ENCODE measurements around the gene DYRK1A.

DYRK1A gene

DNA sequence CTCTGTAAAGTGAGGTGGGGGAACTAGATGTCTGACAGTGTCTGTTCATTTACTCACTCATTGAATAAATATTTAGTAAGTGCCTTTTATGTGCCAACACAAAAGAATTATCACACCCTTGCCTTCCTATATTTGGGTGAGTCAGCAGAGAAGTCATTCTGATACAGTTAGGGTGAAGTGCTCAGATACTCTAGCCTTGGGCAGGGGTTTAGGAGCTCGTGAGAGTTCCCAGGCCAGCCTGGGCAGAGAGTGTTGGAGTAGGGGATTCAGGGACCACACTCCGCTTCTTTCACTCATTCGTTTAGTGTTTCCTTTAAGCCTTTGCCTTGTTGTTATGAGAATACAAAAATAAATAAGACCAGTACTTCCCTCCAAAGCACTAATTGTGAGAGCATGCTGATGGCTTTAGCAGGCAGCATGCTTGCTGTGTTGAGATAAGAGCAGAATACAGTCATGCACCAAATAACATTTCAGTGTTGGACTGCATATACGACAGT, 83.9 kb downstream of the DYRK1A start:
- no peak for DNase-seq

DNA sequence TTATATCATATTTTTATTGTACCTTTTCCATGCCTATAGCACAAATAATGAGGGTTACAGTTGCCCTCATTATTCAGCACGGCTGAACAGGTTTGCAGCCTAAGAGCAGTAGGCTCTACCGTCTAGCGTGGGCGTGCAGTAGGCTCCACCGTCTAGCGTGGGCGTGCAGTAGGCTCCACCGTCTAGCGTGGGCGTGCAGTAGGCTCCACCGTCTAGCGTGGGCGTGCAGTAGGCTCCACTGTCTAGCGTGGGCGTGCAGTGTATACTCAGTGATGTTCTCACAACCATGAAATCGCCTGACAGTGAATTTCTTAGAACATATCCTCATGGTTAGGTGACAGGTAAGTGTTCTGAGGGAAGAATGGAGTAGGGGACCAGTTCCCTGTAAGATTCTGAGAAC, 84.9 kb downstream of the DYRK1A start:
- DNase-seq, result no peak

DNA sequence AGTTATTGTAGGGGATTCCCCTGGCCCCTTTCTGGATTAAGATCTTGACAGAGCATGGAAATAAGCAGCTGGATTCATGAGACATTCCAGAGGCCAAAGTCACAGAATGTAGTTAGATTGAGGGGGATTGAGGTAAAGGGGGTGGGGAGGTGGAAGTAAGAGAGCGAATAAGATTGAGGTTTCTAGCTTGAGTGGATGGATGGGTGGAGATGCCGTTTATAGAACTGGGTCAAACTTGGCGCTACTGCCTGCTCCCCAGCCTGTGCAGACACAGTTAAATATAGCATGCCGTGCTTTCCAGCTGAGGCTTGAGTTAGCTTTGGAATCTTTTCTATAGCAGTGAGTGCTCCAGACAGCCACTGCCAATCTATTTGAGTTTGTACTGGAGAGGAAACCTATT, 85.7 kb downstream of the DYRK1A start:
- DNase-seq, result no peak

GRCh38 chr21:37453350-37453749, 86.8 kb downstream of the DYRK1A start:
- DNase-seq, result no peak

DNA sequence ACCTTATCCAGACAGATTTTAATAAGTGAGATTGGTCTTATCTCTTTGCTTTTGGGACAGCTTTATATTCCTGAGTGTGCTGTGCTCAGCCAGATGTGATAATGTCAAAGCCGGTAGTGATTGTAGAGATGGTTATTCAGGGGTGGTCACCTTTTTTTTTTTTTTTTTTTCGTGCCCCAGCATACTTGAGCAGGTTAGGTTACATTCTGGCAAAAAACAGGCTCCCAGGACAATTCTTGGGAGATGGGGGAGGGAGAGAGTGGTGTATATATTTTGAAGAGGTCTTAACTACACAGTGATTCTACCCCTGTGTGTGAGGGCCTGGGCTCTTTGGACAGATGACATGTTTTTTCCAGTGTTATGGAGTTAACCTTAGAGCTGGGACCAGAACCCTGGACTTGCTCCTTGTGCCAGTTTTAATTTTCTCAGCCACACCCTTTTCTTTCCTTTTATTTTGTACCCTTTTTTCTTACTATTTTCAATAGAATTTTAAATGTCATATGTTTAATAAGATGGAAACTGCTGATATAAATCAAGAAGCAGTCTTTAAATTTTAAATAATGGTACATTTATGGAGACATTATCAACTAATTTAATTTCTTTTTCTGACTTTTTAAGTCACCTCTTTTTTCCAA, 88.4 kb downstream of the DYRK1A start:
- no peak for DNase-seq

DNA sequence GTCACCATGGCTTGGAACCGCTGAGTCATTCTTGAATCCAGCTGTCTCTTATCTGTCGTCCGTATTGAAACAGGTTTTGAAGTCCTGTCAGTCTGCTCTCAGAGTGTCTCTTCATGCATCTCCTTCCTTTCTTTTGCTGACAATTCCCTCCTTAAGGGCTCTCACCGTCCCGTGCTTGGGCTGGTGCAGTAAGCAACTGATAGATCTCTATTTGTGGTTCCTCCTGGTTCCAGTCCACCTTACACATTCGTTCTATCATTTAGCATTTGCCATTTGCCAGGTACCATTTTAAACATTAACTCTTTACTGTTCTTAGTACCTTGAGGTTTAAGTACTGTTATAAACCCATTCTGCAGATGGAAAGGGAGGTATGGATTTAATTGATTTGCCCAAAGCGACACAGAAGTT, 88.9 kb downstream of the DYRK1A start:
- no peak for DNase-seq

DNA sequence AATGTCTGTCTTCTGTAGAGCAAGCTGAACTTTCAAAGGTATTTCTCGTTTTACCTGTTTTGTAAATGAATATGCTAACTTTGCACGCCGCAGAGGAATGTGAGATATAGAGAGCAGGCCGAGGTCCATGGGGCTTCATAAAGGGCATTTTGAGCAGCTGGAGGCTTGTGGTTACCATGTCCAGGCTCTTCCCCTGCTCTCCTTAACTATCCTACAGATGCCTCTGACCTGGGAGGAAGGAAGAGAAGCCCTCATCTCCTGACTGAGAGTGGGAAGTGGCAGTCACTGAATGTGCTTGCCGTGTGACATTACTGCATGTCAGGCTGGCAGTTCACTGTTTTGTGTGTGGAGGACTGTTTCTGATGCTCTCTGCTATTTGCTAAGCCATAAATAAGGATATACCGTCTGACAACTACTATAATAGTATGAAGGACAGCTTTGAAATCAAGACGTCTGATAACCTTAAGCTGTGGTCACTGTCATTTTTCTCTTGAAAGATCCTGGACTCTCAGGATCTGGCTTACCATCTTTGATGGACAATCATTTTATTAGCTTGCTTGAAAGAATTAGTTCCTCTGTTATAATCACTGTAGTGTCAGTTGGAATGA, 92.2 kb downstream of the DYRK1A start:
- DNase-seq, result no peak

GRCh38 chr21:37459575-37459974, 93.0 kb downstream of the DYRK1A start:
- no peak for DNase-seq

- DNase-seq, result peak; percentile 18
Measured at GRCh38 chr21:37460196-37460595, 93.6 kb downstream of the DYRK1A start.

- no peak for DNase-seq
Measured at GRCh38 chr21:37461479-37461878, 94.9 kb downstream of the DYRK1A start.

- no peak for DNase-seq
Measured at GRCh38 chr21:37462087-37462861, 95.7 kb downstream of the DYRK1A start.

DNA sequence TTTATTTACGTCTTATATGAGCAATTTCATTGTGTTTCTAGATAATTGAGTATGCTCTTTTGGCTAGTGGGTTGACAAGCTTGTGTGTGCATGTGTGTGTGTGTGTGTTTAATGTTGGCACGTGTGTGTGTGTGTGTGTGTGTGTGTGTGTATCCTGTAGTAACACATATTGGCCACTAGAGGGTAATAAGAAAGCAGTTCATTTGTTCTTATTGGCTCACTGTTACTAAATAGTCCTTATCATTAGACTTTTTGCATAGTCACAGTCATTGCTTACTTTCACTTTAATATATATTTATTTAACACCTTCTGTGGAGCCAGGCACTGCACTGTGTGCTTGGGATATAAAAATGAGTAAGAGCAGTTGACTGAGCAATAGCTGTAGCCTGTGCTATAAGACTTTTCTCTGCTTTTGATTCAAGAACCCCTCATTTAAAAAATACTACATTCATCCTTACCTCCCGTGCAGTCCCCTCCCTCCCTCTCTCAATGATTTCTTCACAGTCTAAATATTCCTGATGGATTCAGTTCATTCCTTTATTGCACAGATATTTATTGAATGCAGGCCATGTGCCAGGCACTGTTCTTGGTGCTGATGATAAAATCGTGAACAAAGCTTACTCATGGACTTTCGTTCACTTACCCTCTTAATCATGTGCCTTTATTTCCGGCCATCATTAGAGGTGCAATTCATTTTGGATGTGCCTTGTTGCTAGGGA, 96.7 kb downstream of the DYRK1A start:
- peak; percentile 44 for DNase-seq

DNA sequence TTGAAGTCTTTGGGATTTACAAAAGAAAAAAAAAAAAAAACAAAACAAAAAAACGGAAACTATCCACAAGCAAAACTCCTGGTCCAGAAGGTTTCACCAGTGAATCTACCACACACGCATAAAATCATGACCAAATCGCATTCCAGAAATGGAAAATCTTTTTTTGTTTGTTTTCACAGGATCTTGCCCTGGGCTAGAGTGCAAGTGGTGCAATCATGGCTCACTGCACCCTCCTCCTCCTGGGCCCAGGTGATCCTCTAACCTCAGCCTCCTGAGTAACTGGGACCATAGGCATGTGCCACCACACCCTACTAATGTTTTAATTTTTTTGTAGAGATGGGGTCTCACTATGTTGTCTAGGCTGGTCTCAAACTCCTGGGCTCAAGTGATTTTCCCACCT, 100.5 kb downstream of the DYRK1A start:
- DNase-seq, result no peak

DNA sequence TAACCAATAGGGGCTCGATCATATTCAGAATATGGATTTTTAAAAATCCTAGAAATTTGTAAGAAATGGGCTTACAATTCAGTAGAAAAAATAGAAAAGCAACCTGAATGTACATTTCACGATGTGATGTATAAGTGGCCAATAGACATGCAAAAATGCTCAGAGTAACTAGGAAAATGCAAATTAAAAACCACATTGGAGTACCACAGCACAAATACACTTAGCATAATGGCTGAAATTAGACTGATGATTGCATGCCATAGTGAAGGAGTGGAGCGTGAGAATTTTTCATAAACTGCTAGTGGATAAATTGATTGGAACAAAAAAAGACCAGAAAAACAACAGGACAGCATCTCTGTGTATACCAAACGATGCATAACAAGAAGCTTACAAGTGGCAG, 102.3 kb downstream of the DYRK1A start:
- DNase-seq, result no peak

- no peak for DNase-seq
Measured at GRCh38 chr21:37469441-37469840, 102.9 kb downstream of the DYRK1A start.

- DNase-seq, result no peak
Measured at GRCh38 chr21:37472581-37472980, 106.0 kb downstream of the DYRK1A start.

DNA sequence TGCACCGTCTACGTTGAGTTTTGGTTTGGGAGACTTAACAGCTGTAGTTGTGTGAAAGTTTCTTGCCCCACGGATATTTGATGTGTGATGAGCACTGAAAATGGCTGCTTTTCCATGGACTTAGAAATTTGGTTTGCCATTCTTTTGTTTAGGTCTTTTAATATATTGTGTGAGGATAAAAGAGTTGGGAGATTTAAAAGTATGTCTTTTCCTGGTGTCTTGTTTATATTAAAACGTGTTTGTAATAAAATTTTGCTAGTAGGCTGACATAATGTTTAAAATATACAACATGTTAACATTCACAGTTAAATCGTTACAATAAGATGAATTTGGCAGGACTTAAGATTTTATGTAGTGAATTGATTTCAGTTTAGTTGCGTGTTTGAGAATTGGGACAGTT, 106.9 kb downstream of the DYRK1A start:
- DNase-seq, result no peak

DNA sequence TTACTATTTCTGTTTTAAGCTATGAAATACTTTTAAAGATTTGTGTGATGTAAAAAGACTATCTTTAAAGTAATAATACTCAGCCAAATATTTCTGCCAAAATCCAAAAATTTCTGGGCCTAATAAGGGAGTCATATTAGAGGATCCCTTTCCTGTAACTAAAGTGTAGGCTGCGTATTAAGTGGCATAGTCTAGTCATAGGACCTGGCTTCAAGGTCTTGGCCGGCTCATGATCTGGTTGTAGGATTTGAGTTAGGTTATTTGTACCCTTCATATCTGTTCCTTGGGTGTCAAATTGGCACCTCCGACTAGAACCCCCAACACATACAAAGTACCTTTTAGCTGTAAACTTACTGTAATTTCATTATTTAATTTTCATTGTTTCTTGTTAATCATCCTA, 107.8 kb downstream of the DYRK1A start:
- DNase-seq, result no peak

DNA sequence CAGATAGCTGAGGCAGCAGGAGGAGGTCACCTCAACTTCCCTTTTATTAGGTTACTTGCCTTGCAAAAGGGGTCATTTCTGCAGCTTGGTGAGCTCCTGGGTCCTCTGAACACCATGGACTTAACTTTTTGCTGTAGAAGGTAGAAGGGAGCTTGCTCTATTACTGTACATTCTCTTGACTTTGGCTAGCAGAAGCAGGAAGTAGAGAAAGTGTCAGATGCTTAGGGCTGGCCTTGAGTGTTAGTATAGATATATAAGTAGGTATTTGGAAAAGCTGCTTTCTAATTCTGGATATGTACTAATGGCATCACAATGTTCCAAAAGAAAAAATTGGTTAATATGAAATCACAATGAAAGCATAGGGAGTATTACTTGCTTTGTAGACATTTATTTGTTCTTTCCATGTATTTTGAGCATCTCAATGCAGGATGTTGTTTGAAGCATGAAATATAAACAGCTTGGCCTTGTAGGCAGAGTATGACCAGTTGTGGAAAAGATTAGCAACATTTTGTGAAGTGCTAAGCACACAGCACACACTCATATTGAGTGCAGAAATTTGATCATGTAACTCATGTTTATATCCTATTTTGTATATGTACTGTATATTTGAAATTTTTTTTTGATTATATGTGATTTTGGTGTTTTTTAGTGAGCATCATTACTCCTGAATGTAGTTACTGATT, 108.8 kb downstream of the DYRK1A start:
- DNase-seq, result no peak

GRCh38 chr21:37478794-37479193, 112.2 kb downstream of the DYRK1A start:
- no peak for DNase-seq

DNA sequence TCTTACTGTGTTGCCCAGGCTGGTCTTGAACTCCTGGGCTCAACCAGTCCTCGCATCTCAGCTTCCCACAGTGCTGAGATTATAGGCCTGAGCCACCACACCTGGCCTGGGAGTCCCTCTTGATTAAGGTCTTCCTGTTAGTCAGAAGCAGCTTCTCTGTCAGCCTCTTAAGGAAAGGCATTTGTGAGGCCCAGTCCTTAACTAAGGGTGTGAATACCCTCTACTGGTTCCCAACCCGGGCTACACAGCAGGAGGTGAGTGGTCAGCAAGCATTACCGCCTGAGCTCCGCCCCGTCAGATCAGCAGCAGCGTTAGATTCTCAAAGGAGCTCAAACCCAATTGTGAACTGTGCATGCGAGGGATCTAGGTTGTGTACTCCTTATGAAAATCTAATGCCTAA, 117.2 kb downstream of the DYRK1A start:
- no peak for DNase-seq

DNA sequence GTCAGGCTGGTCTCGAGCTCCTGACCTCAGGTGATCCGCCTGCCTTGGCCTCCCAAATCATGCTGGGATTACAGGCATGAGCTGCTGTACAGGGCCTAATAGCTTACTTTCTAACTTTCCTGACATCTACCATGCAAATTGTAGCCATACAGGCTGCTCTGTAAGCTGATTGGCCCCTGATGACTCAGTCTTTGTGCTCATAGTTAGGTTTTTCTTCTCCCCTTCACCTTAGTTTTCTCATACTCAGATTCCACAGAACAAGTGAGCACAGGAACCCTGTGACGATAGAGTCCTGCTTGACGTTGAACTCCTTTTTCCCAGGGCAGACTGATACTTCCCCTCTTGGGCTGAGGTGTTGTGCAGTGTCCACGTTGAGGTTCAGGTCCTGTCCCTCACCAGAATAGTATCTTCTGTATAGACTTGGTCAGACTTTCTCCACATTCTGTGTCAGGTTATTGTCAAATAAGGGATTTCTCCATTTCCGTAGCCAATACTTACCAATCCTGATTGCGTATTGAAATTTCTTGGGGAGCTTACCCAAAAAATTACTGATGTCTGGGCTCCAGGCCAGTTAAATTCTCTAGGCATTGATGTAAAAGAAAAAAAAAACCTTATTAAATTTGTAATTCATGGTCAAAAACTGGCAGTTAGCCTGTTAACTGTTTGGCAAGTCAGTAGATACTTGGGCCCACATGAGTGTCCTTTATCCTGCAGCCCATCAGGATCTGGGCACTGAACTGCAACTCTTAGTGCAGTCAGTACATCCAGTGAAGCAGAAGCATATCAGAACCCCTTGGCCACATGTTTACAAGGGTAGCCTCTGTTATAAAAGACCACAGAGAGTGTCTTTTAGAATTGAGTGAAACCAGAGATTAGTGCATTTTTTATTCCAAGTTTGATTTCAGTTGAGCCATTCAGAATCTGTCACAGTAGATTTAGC, 118.2 kb downstream of the DYRK1A start:
- no peak for DNase-seq

All from NCI-H524 treated with DMSO at 0.1 percent for 48 hours (cell line).